Activated effector memory CD4-positive, alpha-beta T cell treated with Interleukin-2 at 50 U/mL for 16 hours (primary cell): ENCODE measurements around the gene FAM241A.
"Not testable (repeated sequence)": the region's sequence is repeated elsewhere in the genome, so short reads cannot be mapped to it uniquely, and the experiment has no call there.

ENCODE experiments used
- DNase-seq: peaks from one replicate; pipeline ENCODE4 v3.0.0-alpha.2; 2020

FAM241A gene

GRCh38 chr4:112140536-112140935 is 4.7 kb upstream of the FAM241A start:
- no peak for DNase-seq

GRCh38 chr4:112141366-112142138 is 3.7 kb upstream of the FAM241A start:
- DNase-seq: no peak

- DNase-seq: no peak
These were observed 3.1 kb upstream of the FAM241A start for GRCh38 chr4:112142182-112142581.

- no peak for DNase-seq
These were observed 1.5 kb upstream of the FAM241A start for GRCh38 chr4:112143781-112144180.

- no peak for DNase-seq
These were observed 518 bp upstream of the FAM241A start for GRCh38 chr4:112144546-112145325.

GRCh38 chr4:112145790-112146501 is 692 bp downstream of the FAM241A start:
- peak; percentile 40 for DNase-seq

DNA sequence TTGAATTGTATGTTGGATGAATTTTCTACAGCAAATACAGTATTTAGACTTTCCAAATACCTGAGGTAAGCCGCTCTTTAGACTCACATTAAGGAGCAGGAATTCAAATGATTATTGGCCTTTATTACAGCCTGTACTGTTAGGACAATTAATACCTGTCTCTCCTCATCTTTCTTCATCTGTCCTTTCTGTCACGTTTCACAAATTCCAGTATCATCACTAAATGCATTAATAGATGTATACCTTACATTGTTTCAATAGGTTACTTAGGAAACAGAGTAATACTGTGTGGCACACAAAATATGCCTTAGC is 1.2 kb downstream of the FAM241A start:
- DNase-seq: no peak

DNA sequence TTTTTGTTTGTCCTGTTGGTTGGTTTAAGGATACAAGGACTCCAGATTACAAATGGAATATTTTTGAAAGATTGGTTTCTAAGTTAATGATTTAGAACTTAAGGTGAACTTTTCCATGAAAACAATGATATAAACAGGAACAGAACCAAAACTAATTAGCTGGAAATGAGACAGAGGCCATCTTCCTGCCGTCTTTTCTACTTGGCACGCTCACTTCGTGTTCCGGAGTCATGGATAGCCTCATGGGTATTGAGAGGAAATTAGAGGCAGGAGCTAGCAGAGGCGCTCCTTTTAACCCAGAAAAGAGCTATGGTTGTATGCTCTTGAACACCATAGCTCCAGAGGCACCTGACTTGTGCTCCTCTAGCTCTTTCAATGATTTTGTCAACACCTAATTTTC is 2.4 kb downstream of the FAM241A start:
- DNase-seq: no peak

GRCh38 chr4:112150920-112151319 is 5.7 kb downstream of the FAM241A start:
- no peak for DNase-seq

DNA sequence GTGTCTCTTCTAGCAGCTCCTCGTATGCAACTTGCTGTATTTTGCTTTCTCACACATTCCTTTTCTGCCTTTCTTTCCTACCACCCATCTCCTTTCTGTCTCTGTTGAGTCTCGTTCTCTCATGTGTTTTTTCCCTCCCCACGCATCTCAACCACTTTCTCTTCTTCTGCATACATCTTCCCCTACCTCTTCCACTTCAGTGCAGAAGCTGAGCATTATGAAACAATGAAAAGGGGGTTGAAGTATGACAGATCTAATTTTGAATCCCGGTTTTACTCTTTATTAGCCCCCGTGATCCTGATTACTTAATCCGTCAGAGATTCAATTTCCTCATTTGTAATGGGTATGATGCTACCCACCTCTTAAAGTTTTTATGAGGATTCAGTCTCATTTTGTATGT is 7.3 kb downstream of the FAM241A start:
- no peak for DNase-seq

DNA sequence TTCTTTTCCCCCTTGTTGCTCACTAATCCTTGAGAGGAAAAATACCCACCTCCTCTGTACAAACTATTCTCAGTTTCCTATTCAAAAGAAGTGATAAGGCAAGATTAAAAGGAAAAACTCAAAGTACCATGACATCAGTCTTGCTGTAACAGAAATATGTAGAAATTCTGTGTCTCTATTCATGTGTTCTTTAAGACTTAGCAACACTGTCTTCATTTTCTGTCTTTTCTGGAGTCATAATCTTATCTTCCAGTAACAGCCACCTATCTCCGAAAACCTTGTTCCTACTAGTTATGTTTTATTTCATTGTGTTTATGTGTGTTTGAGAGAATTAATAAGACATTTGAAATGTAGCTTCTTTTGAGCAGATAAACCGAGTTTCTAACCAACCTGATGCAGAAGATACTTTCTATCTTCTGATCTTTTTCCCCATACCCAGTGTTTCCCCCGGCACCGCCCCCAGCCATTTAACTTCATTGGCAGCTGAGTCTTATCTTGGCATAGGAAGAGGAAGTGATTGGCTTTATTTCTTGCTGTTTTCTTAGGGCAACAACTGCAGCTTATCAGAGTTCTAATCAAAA is 8.0 kb downstream of the FAM241A start:
- DNase-seq: no peak

DNA sequence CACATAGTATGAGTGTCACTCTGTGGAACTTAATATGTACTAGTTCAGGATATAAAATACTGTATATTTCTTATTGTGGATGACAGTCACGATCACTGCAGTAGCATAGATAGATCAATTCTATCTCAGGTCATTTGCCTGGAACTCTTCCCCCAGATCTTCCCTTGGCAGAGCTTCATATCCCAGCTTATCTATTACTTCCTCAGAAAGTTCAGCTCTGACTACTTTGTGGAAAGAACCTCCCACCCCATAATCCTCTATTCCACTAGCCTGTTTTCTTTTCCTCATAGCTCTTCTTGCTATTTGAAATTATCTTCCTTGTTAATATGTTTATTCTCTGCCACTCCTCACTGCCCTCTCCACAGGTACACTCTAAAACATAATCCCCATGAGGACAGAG is 10.9 kb downstream of the FAM241A start:
- no peak for DNase-seq

- no peak for DNase-seq
These were observed 11.3 kb downstream of the FAM241A start for GRCh38 chr4:112156553-112156952.

DNA sequence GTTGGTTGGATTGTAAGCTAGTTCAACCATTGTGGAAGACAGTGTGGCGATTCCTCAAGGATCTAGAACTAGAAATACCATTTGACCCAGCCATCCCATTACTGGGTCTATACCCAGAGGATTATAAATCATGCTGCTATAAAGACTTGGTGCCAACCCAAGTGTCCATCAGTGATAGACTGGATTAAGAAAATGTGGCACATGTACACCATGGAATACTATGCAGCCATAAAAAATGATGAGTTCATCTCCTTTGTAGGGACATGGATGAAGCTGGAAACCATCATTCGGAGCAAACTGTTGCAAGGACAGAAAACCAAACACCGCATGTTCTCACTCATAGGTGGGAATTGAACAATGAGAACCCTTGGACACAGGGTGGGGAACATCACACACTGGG is 18.5 kb downstream of the FAM241A start:
- not testable (repeated sequence) for DNase-seq

GRCh38 chr4:112167794-112168193 is 22.5 kb downstream of the FAM241A start:
- DNase-seq: peak; percentile 15

- DNase-seq: no peak
These were observed 23.7 kb downstream of the FAM241A start for GRCh38 chr4:112168719-112169500.

DNA sequence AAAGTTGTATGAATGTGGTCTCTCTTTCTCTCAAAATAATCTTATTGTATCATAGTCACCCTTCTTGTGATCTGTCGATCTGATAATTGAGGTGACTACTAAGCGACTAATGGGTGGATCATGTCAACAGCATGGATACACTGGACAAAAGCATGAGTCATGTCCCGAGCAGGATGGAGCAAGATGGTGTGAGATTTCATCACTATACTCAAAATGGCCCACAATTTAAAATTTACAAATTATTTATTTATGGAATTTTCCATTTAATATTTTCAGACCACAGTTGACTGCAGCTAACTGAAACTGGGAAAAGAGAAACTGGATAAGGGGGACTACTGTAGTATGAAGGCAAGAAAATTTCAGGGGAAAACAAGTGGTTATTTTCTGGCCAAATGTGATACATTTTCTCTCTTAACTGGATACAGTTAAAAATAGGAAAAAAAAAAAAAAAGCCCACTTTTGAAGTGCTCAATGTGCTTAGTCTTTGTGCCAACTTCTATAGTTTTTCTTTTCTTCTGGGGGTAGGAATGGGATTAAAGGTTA is 25.3 kb downstream of the FAM241A start:
- no peak for DNase-seq

DNA sequence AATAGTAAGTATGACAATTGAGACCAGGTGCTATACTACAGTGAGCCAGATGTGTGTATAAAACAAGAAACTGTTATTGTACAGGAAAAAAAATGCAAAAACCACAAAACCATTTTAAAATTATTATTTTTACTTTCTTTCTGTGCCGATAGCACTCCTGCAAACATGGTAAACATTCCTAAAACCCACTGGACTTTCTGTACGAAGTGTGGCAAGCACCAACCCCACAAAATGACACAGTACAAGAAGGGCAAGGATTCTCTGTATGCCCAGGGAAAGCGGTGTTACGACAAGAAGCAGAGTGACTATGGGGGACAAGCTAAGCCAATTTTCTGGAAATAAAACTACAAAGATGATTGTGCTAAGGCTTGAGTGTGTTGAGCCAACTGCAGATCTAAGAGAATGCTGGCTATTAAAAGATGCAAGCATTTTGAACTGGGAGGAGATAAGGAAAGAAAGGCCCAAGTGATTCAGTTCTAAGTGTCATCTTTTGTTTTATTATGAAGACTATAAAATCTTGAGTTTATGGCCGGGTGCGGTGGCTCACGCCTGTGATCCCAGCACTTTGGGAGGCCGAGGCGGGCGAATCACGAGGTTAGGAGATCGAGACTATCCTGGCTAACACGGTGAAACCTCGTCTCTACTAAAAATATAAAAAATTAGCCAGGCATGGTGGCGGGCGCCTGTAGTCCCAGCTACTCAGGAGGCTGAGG is 26.0 kb downstream of the FAM241A start:
- not testable (repeated sequence) for DNase-seq

- DNase-seq: no peak
These were observed 26.9 kb downstream of the FAM241A start for GRCh38 chr4:112172180-112172579.

- no peak for DNase-seq
These were observed 28.6 kb downstream of the FAM241A start for GRCh38 chr4:112173593-112174558.
